Thoracic aorta (tissue), 2 donors: ENCODE data around the gene ADGRB3. TPM values are rescaled to one million over a fixed set of nuclear protein-coding genes. Genes with fewer than 3 reads are reported as not detected.
"Not testable (repeated sequence)": the region's sequence is repeated elsewhere in the genome, so short reads cannot be mapped to it uniquely, and the experiment has no call there.

Experiments
- ATAC-seq: fragments of 150-250 bp; one replicate; pipeline ENCODE4 v1.8.0; 2017; ENCODE audit warnings: low read depth; ENCODE audit not compliant: insufficient number of reproducible peaks, low FRiP score
- DNase-seq: peaks from one replicate; pipeline ENCODE4 v3.0.0-alpha.2; 2020; ENCODE audit warnings: low spot score
- H3K27ac ChIP-seq, 2 donors: fragments of 200-600 bp; sonication (generic); 1 replicate in 1 of 2; 2 replicates in 1 of 2; pipeline ENCODE4 v1.5.1; 2016; ENCODE audit warnings: mild to moderate bottlenecking in 2 of 2, moderate library complexity in 2 of 2
- H3K27me3 ChIP-seq: fragments of 200-600 bp; sonication (generic); replicated peaks from 2 replicates; pipeline ENCODE4 v1.6.0; 2016; ENCODE audit warnings: mild to moderate bottlenecking; ENCODE audit not compliant: insufficient read depth
- H3K36me3 ChIP-seq: fragments of 200-600 bp; sonication (generic); one replicate; pipeline ENCODE4 v1.5.1; 2016
- H3K4me1 ChIP-seq, 2 donors: fragments of 200-600 bp; sonication (generic); 1 replicate in 1 of 2; 2 replicates in 1 of 2; pipeline versions ENCODE4 v1.5.1 to v1.6.0; 2016; ENCODE audit warnings: low read depth in 2 of 2, mild to moderate bottlenecking in 1 of 2; ENCODE audit not compliant: control insufficient read depth in 1 of 2
- H3K4me3 ChIP-seq: fragments of 200-600 bp; sonication (generic); 2 replicates; pipeline ENCODE4 v1.5.1; 2016; ENCODE audit warnings: mild to moderate bottlenecking
- H3K9me3 ChIP-seq: fragments of 200-600 bp; sonication (generic); 2 replicates; pipeline ENCODE4 v1.5.1; 2016
- CTCF ChIP-seq: fragments of 200-600 bp; sonication (generic); IDR thresholded peaks from one replicate; pipeline ENCODE4 v1.5.1; 2019; ENCODE audit warnings: antibody characterized with exemption
- total RNA-seq, 2 donors: library from RNA; depleted of rRNA; stranded (reverse); fragments of >200 nt; gene quantifications; one replicate each; pipeline versions ENCODE4 v1.1.0 to v1.2.3, GENCODE V29; 2016

Gene ADGRB3
- total RNA-seq, 2 donors from 2014 or later: 2.4 to 10.1 TPM

GRCh38 chr6:68873236-68873635, 238.2 kb downstream of the ADGRB3 start:
- Histone ChIP-seq H3K9me3 (no peaks in the 10 kb centered on the region), H3K27me3 (no peaks in the 10 kb centered on the region), H3K4me1 (no peaks in the 10 kb centered on the region), H3K27ac (no peak overlapping the region), H3K4me3 (no peak overlapping the region), H3K36me3 (no peaks in the 10 kb centered on the region)
- DNase-seq: no peak
- no peak for ATAC-seq
- TF ChIP-seq CTCF: no peak

- Histone ChIP-seq H3K4me3 (no peak overlapping the region), H3K4me1 (no peaks in the 10 kb centered on the region), H3K9me3 (no peaks in the 10 kb centered on the region), H3K27me3 (no peaks in the 10 kb centered on the region), H3K36me3 (no peaks in the 10 kb centered on the region), H3K27ac (no peak overlapping the region)
- ATAC-seq: no peak
- no peak for DNase-seq
- no peak for TF ChIP-seq CTCF
Observed at GRCh38 chr6:68874747-68875146, 239.7 kb downstream of the ADGRB3 start.

- no peaks in the 10 kb centered on the region for H3K27me3 ChIP-seq
- no peak for ATAC-seq
- no peak overlapping the region for H3K4me3 ChIP-seq
- H3K4me1 ChIP-seq: no peaks in the 10 kb centered on the region
- DNase-seq: no peak
- H3K27ac ChIP-seq: no peak overlapping the region
- no peaks in the 10 kb centered on the region for H3K36me3 ChIP-seq
- no peak for TF ChIP-seq CTCF
- no peaks in the 10 kb centered on the region for H3K9me3 ChIP-seq
Observed at GRCh38 chr6:68875403-68875802, 240.3 kb downstream of the ADGRB3 start.

- Histone ChIP-seq H3K27ac (no peak overlapping the region), H3K27me3 (no peaks in the 10 kb centered on the region), H3K4me3 (no peak overlapping the region), H3K36me3 (no peaks in the 10 kb centered on the region), H3K4me1 (no peaks in the 10 kb centered on the region), H3K9me3 (no peaks in the 10 kb centered on the region)
- DNase-seq: no peak
- no peak for TF ChIP-seq CTCF
- ATAC-seq: no peak
Observed at GRCh38 chr6:68876792-68877493, 241.9 kb downstream of the ADGRB3 start.

- H3K4me3 ChIP-seq: no peak overlapping the region
- no peaks in the 10 kb centered on the region for H3K4me1 ChIP-seq
- no peak for ATAC-seq
- H3K36me3 ChIP-seq: no peaks in the 10 kb centered on the region
- no peak for DNase-seq
- no peak overlapping the region for H3K27ac ChIP-seq
- H3K27me3 ChIP-seq: no peaks in the 10 kb centered on the region
- no peaks in the 10 kb centered on the region for H3K9me3 ChIP-seq
- no peak for TF ChIP-seq CTCF
Observed at GRCh38 chr6:68880050-68880813, 245.2 kb downstream of the ADGRB3 start.

- not testable (repeated sequence) for DNase-seq, H3K4me3 ChIP-seq, H3K4me1 ChIP-seq, H3K27me3 ChIP-seq, H3K27ac ChIP-seq, ATAC-seq, H3K9me3 ChIP-seq, H3K36me3 ChIP-seq
Observed at GRCh38 chr6:68883325-68883724, 248.2 kb downstream of the ADGRB3 start.
